ENCODE results near the gene SF3B5.

The SF3B5 gene

GRCh38 chr6:144064402-144065212, 30.8 kb downstream of the SF3B5 start:
- DNase-seq (ENCODE audit: low spot score), result peak; percentile 69
- TF ChIP-seq, protein P1, sequence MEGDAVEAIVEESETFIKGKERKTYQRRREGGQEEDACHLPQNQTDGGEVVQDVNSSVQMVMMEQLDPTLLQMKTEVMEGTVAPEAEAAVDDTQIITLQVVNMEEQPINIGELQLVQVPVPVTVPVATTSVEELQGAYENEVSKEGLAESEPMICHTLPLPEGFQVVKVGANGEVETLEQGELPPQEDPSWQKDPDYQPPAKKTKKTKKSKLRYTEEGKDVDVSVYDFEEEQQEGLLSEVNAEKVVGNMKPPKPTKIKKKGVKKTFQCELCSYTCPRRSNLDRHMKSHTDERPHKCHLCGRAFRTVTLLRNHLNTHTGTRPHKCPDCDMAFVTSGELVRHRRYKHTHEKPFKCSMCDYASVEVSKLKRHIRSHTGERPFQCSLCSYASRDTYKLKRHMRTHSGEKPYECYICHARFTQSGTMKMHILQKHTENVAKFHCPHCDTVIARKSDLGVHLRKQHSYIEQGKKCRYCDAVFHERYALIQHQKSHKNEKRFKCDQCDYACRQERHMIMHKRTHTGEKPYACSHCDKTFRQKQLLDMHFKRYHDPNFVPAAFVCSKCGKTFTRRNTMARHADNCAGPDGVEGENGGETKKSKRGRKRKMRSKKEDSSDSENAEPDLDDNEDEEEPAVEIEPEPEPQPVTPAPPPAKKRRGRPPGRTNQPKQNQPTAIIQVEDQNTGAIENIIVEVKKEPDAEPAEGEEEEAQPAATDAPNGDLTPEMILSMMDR (IDR thresholded peaks at IDR 0.05; ENCODE audit: extremely low read depth, missing control alignments), result no peak

DNA sequence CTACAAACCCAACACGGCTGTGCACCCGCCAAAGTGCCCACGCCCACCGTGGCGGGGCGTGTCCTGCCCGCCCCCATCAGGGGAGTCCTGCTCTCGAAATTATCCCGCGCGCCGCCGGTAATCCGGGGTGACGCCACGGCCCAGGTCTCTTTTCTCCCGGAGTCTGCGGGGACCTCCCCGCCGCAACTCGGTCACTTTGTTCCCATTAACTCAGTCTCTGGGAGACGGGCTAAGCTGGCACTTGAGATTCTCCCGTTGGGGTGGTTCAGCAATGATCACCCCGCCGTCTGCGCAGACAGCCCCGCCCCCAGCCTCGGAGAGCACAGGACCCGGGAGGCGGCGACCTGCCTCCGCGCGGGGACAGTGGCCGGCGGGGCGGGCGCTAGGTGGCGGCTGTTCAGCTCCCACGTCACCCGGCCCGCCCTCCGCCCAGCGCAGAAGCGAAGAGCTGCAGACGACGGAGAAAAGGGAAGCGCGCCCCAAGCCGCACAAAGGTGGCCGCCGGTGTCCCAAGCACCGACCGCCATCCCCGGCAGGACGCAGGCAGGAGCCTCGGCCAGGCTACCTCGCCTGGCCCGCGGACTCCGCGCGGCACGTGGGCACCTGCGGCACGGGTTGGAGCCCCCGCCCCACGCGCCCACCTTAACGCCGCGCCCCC, 31.5 kb downstream of the SF3B5 start:
- TF ChIP-seq, protein P1 (IDR thresholded peaks at IDR 0.05; ENCODE audit: extremely low read depth, missing control alignments), result no peak
- peak; percentile 95 for DNase-seq (ENCODE audit: low spot score)

GRCh38 chr6:144063246-144063743, 32.1 kb downstream of the SF3B5 start:
- DNase-seq (ENCODE audit: low spot score), result no peak

DNA sequence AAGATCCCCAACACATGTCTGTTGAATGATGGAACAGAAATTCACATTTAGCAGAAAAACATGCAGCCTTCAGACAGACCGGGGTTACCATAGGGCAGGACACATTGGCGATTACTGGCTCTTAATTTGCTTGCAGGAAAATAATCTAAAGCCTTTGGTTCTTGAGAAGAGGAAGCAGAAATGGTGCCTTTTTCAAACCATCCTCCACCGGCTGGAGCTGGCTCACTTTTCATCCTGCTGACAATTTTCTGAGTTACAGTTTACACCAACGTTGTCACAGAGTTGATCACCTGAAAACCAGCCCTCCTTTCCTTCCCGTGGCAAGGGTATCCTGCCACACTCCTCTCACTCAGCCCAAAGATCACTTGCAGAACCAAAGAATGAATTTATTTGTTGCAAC, 32.6 kb downstream of the SF3B5 start:
- no peak for DNase-seq (ENCODE audit: low spot score)
- TF ChIP-seq, protein P1 (IDR thresholded peaks at IDR 0.05; ENCODE audit: extremely low read depth, missing control alignments), result no peak

More at GRCh38 chr6:144063246-144063743, 32.1 kb downstream of the SF3B5 start:
- TF ChIP-seq, protein P1 (IDR thresholded peaks at IDR 0.05; ENCODE audit: extremely low read depth, missing control alignments), result no peak

GRCh38 chr6:144059139-144059538, 36.2 kb downstream of the SF3B5 start:
- TF ChIP-seq, protein P1 (IDR thresholded peaks at IDR 0.05; ENCODE audit: extremely low read depth, missing control alignments), result no peak
- DNase-seq (ENCODE audit: low spot score), result no peak

DNA sequence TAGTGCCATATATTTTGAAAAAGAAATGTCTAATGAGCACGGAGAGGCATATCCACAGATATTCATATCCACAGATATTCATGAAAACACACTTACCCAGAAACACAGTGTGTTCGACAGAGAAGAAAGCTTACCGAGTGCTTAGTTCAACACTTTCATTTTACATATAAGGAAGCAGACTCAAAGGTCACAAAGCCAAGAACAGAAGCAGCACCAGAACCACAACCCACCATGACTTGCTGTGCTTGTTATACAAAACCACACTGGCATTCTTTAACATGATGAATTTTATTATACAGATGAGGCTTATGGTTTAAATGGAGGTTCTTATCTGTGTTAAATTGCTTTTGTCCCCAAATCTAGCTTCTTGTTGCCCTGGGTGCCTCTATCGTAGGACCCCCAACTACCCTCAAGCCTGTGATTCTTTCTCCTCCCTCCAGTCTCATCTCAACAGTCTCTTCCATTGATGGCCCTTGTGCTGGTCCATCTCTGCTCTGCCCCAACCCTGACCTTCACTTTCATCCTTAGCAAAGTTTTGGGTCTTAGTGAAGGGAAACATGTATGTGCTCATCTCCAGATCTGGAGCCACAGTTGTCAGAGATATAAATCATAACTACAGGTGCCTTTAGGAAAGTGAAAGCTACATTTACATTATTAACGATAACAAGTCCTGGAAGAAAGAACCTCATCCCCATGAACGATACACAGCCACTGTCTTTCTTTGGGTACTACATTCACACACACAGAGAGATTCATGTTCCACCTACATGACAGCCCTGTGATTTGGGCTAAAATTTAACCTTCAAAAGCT, 40.0 kb downstream of the SF3B5 start:
- TF ChIP-seq, protein P1 (IDR thresholded peaks at IDR 0.05; ENCODE audit: extremely low read depth, missing control alignments), result no peak
- DNase-seq (ENCODE audit: low spot score), result peak; percentile 68
